GM18508 (cell line): Measurements from ENCODE around the gene FRS3.

ENCODE experiments used
- ATAC-seq: cut with Tn5 transposase; IDR thresholded peaks from one replicate; pipeline ENCODE4 v1.9.1; 2021; ENCODE audit warnings: moderate number of reproducible peaks; ENCODE audit not compliant: insufficient read depth, unreplicated experiment

The FRS3 gene

DNA sequence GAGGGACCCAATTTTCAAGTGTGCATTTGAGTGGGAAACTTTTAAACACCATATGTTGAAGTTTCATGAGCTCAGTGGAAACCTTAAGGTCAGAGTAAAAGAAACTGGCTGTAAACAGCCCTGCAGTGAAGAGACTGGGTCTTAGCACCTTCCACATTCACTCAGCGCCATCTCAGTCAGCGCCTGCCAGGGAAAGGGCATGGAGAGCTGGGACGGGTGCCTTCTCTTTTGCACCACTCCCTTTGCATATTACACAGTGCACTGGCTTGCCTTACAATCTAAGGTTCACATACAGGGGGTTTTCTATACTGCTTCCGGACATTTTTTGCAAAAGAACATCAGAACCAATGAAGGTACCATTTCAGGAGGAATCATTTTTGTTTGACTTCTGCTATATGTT lies 12.3 kb upstream of the FRS3 start:
- ATAC-seq = no peak

DNA sequence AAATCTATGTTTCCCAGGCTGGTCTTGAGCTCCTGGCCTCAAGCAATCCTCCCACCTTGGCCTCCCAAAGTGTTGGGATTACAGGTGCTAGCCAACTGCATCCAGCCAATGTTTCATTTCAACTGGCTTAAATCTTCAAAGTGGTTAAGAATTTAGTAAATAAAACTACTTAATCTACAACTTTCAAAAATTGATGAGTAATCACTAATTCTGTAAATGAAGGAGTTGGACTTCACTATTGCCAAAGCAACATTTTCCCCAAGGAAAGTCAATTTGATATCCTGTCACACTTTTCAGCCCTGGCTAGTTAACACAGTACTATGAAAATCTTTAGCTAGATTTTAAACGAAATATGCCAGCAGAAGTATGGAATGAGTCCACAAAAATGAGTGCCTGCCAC lies 11.6 kb upstream of the FRS3 start:
- ATAC-seq = no peak

DNA sequence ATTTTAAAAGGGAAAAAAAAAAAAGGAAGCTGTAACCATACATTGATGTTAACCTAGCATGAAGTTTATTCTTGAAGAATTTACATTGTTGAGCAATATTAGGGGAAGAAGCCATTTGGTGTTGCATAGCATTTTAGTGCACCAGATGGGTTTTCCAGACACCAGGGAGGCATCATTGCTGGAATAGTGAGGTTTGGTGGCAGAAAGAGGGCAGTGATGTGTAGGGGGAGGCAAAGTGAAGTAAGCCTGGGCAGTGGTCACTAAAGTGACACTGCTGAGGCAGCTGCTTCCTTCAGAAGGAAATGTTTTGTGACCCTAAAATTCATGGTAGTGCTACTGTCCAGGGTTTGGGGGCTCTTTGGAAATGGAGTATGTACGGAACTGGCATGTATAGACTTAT lies 10.3 kb upstream of the FRS3 start:
- ATAC-seq = no peak

DNA sequence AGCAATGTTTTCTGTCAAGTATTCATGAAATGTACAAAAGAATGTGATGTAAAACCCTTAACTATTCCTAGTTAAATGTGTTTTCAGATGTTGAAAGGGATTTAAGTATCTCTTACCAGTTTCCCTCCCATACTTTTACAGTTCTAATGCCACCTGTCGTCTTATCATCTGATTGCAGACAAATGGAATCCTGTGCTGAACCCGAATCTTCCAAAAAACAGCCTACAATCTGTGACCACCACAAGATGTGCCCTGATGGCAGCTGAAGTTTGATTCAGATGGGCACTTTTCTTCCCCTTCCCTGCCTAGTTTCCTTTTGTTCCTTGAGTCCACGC lies 9.7 kb upstream of the FRS3 start:
- no peak for ATAC-seq

DNA sequence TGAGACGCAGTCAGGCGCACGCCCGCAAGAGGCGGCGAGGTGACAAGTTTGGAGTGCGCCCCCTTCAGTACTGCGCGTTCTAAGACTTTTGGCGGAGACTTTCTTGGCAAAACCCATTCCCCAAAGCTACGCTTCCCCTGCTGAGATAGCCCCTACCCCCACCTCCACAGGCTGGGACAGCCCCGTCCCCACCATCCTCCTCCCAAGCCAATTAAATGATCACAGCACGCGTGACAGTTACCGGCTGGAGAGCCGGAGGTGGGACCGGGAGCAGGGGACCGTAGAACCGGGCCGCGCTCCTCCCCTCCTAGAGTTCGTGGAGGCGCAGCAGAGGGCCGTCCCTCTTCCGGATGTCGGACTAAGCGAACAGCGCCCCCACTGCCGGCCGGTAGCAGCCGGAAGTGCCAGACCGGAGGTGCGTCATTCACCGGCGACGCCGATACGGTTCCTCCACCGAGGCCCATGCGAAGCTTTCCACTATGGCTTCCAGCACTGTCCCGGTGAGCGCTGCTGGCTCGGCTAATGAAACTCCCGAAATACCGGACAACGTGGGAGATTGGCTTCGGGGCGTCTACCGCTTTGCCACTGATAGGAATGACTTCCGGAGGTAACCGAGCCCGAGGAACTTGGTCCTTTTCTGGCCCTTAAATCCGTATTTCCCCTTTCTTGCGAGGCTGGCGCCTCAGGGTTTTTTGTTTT lies 7.7 kb upstream of the FRS3 start, which contains the start of gene TOMM6:
Gene TOMM6, plus strand, starts transcription at position 476 of the 699 bp plus-strand sequence. Its CDS starts 4 bp downstream, at position 480.
- peak; percentile 53 for ATAC-seq

DNA sequence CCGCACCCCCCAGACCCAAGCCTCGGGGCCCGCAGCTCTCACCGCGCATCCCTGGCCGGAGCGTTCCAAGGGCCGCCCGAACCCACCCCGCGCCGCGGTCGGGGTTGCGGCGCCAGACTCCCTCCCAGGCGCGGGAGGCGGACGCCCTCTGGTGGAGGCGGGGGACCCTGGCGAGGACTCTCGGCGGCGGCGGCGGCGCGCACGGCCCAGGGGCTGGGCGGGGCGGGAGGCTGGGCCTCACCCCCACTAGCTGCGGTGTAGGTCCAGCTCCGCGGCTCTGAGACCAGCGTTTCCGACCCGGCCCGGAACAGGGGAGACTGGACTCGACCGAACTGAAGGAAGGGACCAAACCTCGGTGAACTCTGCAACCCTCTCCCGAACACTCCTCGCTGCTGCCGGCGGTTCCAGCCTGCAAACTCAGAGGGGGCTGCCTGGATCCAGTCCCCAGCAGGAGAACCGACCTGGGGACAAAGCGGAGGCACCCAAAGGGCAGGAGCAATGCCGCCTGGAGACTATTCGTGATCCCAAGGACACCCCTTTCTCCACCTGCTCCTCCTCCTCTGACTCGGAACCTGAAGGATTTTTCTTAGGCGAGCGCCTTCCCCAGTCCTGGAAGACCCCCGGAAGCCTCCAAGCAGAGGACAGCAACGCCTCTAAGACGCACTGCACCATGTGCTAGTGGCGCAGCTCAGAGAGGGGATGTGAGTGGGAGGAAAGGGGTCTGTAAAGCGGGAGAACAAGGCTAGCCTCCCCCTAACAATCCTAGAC lies 6.9 kb upstream of the FRS3 start:
- ATAC-seq = no peak

DNA sequence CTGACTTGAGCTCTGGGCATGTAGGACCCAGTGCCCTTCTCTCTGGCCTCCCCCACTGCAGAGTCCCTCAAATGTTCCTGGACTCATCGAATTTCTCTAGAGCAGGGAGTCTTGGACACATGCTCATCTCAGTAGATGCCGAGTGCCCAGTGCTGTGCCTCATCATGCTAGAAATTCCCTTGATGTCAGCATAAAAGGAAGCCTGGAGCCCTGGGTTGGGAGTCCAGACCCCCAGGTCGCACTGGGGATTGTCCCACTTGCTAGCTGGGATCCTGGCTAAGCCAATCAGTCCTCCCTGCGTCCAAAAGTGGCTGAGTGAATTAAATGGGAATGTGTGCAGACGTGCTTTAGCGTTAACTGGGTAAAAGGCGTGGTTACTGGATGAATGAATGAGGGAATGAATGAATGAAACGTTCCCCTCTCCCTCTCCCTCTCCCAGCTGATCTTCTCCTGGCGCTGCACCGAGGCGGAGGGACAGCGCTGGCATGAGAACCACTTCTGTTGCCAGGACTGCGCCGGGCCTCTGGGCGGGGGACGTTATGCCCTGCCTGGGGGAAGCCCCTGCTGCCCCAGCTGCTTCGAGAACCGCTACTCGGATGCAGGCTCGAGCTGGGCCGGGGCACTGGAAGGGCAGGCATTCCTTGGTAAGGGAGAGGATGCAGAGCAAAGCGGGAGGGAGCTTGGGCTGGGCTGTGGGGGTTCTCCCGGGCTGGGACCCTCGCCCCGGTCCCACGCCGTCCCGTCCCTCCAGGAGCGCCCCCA lies 6.2 kb upstream of the FRS3 start:
- no peak for ATAC-seq

DNA sequence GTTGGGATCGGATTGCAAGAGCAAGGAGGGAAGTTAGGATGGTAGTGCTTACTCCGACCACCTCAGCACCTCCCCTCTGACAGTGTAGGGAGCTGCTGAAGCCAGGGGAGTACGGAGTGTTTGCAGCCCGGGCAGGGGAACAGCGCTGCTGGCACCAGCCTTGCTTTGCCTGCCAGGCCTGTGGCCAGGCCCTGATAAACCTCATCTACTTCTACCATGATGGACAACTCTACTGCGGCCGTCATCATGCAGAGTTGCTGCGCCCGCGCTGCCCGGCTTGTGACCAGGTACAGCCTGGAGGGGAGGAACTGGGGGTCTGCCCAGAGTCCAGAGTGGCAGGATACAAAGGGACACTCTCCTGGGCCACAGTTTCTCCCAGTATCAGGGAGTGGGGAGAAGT lies 5.6 kb upstream of the FRS3 start:
- ATAC-seq = no peak

DNA sequence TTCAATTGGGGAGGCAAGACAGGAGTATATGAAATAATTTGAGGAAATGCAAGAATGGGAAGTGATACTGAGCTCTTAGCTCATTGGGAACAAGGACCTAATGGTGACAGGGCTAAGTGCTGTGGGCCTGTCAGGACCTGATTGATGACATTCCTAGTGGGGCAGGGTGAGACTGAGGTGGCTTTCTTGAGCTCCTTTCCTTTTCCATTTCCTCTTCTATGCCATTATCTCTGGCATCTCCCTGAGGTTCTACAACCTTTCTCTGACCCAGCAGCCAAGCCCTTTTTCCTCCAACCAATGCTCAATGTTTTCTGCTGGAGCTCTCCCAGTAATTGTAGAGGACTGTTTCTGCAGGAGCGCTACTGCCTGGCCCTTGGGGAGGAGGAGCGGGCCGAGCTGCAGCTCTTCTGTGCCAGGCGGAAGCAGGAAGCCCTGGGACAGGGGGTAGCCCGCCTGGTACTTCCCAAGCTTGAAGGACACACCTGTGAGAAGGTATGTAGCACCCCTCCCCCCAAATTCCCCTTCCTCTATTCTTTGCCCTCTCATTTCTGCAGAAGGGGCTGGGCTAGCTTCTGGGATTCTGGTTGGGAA lies 5.0 kb upstream of the FRS3 start:
- no peak for ATAC-seq

DNA sequence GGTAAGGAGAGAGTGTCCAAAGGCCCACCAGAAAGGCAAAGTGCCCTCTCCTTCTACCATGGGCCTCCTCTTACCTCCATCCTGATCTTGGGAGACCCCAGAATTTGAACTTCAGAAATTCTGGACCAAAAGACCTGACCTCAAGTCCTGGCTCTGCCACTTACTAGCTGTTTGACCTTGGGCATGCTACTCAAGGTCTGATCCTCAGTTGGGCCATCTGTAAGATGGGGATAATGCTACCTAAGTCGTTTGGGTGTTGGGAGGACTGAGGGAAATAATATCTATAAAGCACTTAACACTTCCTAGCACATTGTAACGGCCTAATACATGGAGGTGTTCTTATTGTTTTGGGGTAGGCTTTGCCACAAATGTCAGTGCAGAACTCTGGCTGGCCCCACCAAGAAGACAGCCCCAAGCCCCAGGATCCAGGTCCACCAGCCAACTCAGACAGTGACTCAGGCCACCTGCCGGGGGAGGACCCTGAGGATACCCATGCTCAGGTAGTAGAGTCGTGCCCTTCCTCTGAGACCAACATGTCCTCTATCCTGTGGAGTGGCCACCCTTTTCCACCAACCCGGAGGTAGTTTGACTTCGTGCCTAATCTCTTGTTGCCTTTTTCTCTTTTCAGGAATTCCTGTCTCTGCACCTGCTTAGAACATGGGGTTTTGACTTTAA lies 3.5 kb upstream of the FRS3 start:
- no peak for ATAC-seq

DNA sequence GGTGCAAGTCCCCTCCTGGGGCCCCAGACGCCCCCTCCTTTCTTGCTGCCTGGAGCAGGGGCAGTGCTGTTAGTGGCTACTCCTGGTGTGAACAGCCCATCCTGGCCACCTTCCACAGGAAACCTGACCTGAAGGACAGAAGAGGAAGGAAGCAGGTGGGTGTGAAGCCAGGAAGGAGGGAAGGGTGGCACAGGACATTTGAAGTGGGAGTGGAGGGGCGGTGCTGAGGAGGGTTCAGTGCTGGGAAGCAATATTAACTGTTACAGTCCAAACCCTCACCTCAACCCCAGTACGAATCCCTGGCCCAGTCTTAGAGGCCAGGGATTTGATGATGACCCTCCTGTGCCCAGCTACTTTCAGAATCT lies 1.6 kb upstream of the FRS3 start:
- no peak for ATAC-seq

DNA sequence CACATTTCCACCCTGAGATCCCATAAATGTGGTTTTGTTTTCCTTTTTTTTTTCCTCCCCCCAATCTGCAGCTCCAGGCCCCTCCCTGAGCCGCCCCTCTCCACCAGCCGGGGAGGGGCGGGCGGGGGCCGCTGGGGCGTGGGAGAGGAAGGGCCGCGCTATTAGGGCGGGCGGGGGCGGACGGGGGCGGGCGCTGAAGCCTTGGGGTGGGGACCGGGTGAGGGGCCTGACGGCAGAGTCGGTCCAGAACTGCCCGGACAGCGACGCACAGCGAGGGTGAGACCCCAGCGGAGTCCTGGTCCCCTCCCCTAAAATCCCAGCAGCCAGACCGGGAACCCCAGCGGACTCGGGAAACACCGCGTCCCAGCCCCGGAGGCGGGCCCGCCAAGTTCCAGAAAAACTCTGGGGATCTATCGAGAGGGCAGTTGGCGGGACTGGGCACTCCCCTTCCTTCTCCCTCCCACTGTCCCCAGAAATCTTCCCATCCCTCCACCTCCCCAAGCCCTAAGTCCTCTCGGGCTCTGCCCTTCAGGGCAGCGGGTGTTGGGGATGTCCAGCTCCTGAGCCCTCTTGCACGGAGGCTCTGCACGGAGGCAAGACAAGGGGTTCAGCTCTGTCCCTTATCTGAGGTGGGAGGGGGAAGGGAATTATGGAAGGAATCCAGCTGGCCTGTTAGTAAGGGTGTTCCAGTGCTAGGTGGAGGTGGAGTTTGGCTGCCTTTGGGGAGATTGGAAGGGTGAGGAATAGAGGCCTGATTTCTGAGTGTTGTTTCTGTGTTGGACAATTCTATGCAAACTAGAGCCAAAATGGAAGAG lies 1.1 kb upstream of the FRS3 start, which contains the start of gene PRICKLE4:
Gene PRICKLE4, plus strand, starts transcription at position 232 of the 815 bp plus-strand sequence. CDS start 2,692 bp downstream, outside the sequence.
- ATAC-seq = no peak

DNA sequence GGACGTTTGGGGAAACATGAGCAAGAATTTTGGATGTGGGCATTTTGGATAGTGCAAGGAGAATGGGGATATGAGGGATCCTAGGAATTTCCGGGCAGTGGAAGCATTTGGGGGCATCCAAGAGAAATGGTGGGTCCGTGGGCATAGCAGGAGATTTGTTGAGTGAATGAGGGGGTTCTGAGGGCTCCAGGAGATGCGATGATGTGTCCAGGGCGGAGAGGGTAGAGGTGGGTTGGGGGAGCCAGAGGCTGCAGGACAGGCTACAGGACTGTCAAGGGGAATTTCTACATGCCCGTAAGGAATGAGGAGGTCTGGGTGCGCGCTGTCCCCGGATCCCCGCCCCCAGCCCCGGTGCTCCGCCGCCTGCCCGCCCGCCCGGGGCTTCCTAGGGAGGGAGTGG lies 364 bp downstream of the FRS3 start:
- ATAC-seq = no peak

DNA sequence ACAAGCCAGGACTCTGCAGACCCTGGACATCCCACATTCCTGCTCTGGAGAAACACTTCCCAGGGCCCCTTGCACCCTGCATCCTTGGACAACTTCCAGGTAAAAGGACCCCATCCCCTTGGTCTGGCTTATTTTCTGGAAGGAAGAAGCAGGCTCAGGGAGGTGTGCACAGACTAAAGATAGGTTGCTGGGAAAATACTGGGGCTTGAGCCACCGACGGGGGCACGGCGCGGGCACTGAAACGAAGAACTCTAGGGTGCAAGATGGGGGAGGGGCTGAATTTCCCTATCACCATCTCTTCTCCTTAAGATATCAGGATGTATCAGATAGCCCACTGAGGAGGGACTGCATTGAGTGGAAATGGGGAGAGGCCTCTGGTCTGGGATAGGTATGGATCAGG lies 805 bp downstream of the FRS3 start:
- no peak for ATAC-seq

DNA sequence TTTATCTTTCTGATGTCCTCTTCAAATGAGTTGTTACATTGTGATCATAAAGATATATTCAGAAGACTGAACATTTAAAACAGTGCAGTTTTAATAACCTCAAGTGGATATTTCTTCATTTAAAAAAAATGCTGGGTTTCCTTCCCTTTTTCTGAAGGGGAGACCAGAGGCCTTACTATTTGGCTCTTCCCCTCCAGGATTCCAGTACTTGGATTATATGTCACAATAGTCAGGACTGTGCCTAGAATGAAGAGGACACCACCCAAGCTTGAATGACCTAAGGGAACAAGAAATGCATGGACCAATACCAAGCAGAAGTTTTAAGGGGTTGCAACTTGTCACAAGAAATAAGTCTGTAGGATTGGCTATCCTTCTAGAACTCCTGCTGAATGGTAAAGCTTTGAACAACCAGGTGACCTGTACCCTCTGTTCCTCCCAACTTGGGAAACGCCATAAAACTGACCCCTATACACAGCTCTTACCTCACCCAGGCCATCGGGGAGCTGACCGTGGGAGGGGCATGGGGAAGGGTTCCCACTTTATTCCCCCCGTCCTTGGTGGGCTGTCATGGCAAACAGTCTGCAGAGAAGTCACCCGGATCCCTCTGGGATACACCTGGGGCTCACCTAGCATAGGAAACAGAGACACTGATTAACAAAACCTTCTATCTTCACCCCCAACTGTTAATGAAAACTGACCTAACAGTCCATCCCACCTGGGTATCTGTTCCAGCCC lies 2.0 kb downstream of the FRS3 start:
- ATAC-seq = no peak

DNA sequence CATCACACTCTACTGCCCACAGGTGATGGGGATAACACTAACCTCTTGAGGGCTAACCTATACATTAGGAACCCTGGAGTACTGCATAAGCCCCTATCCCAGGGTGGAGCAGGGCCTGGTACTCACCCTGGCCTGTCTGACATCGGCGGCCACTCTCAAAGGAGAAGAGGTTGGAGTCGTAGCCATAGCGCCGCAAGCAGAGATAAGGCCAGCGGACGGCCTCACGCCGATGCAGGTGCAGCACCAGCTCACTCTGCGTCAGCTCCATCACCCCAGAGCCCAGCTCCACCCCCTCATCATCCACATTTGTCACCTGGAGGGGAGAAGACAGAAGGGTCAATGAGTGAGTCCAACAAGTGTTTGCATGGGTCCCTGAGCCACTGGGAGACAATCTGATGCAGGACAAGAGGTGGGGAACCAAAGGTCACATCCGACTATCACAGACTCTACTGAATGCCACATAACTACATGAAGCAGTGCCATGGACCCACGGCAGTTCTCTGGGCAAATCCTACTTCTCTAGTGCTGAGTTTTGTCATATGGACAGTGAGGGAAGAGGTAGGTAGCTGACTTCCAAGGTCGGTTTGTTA lies 4.3 kb downstream of the FRS3 start:
- ATAC-seq = no peak

DNA sequence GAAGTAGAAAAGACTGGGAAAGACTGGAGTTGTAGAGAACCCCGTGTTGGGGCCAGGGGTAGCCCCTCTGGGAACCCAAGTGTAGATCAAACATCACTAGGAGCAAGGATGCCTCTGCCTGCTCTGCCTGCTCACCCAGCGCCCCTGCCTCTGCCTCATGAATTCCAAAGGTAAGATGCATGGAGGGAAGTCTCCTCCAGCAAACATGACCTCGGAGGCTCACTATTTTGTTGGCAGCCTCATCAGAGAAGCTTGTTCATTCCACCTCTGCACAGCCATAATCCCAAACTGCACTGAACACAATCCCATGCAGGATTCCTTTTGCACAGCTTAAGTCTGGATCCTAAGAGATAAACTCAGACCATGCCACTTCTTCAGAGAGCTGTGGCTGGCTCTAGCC lies 4.9 kb downstream of the FRS3 start:
- ATAC-seq = no peak
